ENCODE results near the gene MICB. TPM values are rescaled to one million over a fixed set of nuclear protein-coding genes. Genes with fewer than 3 reads are reported as not detected.
A peak's percentile ranks its signal among the peaks of the same experiment; 100 is the strongest.

MICB gene
- total and polyA plus RNA-seq, 7 donors: 0.71 to 7.7 (median 1.5) TPM

DNA sequence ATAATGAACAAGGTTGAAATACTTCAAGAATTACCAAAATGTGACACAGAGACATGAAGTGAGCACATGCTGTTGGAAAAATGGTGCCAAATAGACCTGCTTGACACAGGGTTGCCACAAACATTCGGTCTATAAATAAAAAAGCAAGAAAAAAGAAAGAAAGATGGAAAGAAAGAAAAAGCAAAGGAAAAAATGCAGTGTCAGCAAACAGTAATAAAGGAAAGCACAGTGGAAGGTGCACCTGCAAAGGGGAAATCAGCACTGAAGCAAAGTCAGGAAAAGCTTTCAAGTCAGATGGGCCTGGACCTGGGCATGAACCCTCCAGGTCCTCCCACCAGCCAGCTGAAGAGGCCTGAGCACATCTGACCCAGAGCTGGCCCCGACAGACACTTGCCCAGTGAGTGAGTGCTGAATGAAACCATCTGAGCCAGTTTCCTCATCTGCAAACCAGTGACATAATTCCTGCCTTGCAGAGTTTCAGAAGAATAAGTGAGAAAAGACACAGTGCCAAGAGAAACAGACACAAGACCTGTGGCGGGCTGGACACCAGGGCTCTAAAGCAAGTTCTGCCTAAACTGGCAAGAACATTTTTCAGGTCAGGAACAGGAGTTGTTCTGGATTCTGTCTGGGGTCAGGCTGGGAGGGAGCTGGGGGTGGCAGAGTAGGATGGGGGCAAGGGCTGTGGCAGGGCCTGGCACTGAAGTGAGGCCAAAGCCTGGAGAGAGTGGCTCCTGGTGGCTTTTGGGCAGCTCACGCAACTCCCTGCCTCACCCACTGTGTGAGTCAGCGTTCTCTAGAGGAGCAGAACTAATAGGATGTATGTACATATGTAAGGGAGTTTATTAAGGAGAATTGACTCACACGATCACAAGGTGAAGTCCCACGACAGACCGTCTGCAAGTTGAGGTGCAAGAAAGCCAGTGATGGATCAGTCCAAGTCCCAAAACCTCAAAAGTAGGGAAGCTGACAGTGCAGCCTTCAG lies 23.9 kb upstream of the MICB start:
- Histone ChIP-seq H3K4me3 (no peak overlapping the region), H3K9me3 (no peaks in the 10 kb centered on the region), H3K27me3 (peaks cover 0 to 2% (median 0%) of the 10 kb centered on the region in 3 donors), H3K36me3 (no peaks in the 10 kb centered on the region), H3K27ac (no peak overlapping the region), H3K4me1 (no peaks in the 10 kb centered on the region)
- intact Hi-C loops (cut with DNase I): no loop called here
- TF ChIP-seq, protein P1, sequence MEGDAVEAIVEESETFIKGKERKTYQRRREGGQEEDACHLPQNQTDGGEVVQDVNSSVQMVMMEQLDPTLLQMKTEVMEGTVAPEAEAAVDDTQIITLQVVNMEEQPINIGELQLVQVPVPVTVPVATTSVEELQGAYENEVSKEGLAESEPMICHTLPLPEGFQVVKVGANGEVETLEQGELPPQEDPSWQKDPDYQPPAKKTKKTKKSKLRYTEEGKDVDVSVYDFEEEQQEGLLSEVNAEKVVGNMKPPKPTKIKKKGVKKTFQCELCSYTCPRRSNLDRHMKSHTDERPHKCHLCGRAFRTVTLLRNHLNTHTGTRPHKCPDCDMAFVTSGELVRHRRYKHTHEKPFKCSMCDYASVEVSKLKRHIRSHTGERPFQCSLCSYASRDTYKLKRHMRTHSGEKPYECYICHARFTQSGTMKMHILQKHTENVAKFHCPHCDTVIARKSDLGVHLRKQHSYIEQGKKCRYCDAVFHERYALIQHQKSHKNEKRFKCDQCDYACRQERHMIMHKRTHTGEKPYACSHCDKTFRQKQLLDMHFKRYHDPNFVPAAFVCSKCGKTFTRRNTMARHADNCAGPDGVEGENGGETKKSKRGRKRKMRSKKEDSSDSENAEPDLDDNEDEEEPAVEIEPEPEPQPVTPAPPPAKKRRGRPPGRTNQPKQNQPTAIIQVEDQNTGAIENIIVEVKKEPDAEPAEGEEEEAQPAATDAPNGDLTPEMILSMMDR (IDR thresholded peaks at IDR 0.05): no peak
- TF ChIP-seq EP300 (IDR thresholded peaks at IDR 0.05) (no peak), POLR2AphosphoS5 (IDR thresholded peaks at IDR 0.05) (no peak)
- DNase-seq: no peak
- WGBS, 2 donors: 88 to 89% methylated on average over 8 of the region's 8 CpGs

DNA sequence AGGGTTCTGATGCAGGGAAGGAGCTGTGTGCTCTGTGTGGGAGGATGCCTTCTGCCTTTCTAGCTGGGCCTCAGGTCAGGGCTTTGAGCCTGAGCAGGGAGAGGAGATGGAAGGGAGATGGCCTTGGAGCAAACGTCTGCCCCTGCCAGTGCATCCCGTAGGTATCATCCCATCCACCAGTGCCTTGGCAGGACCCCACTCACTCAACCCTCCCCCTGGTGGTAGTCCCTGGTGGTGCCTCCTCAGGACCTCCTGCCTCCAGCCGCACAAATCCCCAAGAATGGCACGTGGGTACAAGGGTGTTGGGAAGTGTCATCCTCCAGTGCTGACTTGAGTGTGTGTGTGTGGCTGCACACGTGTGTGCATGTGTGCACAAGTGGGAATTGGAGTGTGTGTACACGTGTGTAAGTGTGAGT lies 23.1 kb upstream of the MICB start:
- WGBS, 2 donors: 84 to 90% methylated on average over 6 of the region's 6 CpGs
- DNase-seq: peak; percentile 27
- no peak overlapping the region for H3K4me3 ChIP-seq
- H3K27ac ChIP-seq: no peak overlapping the region
- no peak for TF ChIP-seq POLR2AphosphoS5 (IDR thresholded peaks at IDR 0.05)
- TF ChIP-seq EP300 (IDR thresholded peaks at IDR 0.05): no peak
- no peak for TF ChIP-seq POLR2A (IDR thresholded peaks at IDR 0.05)
- TF ChIP-seq, protein P1 (IDR thresholded peaks at IDR 0.05): no peak
- intact Hi-C loops (cut with DNase I): no loop called here
- H3K4me1 ChIP-seq: no peaks in the 10 kb centered on the region
- no peaks in the 10 kb centered on the region for H3K36me3 ChIP-seq
- H3K9me3 ChIP-seq: no peaks in the 10 kb centered on the region
- H3K27me3 ChIP-seq: peaks cover 0 to 9% (median 0%) of the 10 kb centered on the region in 3 donors

DNA sequence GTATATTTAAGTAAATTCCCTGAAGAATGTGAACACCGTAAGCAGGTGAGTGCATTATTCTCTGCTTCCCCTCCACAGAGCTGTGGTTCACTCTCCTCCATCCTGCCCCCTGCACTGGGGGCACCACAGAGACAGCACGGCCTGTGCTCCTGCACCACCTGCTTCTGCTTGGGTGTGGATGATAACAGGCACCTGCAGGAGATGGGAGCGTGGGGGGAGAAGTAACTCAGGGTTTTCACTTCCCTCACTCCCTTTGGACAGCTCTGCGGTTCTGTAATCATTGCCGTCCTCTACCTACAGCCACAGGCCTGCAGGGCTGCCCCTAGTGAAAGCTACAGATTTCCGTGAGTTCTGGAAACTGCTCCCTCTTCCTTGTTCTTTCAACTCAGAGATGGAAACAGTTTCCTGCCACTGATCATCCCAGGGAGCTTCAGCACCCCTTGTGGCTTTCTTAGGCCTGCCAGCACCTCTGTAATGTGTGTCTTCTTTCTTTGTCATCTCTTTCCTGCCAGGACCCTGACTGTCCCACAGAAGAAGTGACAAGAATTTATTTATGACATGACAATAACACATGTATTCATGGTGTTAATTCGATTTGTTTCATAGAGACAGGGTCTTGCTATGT lies 21.3 kb upstream of the MICB start:
- 51 to 55% methylated on average over 7 of the region's 7 CpGs for WGBS, 2 donors
- Histone ChIP-seq H3K27me3 (peaks cover 0 to 9% (median 0%) of the 10 kb centered on the region in 3 donors), H3K4me3 (no peak overlapping the region), H3K36me3 (no peaks in the 10 kb centered on the region), H3K4me1 (no peaks in the 10 kb centered on the region), H3K9me3 (no peaks in the 10 kb centered on the region), H3K27ac (no peak overlapping the region)
- TF ChIP-seq POLR2A (IDR thresholded peaks at IDR 0.05) (no peak), EP300 (IDR thresholded peaks at IDR 0.05) (no peak), POLR2AphosphoS5 (IDR thresholded peaks at IDR 0.05) (no peak)
- TF ChIP-seq, protein P1 (IDR thresholded peaks at IDR 0.05): no peak
- no peak for DNase-seq
- intact Hi-C loops (cut with DNase I): no loop called here

DNA sequence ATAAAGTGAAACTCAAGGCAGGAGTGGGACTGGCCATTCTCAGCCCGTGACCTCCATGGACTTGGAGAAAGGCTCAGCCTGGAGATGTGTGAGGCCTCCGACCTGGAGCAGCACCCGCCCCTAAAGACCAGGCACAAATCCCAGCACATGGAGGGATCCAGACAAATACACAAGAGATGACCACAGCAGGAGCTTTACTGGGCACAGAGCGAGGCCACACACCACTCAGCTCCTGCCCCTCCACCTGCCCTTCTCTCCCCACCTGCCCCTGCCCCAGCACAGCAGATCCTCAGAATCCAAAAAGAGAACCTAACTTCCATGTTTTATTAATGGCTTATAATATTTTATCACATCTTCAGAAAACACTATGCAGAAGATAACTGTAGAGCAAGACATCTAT lies 20.4 kb upstream of the MICB start:
- TF ChIP-seq, protein P1 (IDR thresholded peaks at IDR 0.05): no peak
- TF ChIP-seq POLR2AphosphoS5 (IDR thresholded peaks at IDR 0.05) (no peak), POLR2A (IDR thresholded peaks at IDR 0.05) (no peak), EP300 (IDR thresholded peaks at IDR 0.05) (no peak)
- Histone ChIP-seq H3K36me3 (no peaks in the 10 kb centered on the region), H3K4me3 (no peak overlapping the region), H3K27ac (no peak overlapping the region), H3K27me3 (peaks cover 0 to 9% (median 0%) of the 10 kb centered on the region in 3 donors), H3K4me1 (no peaks in the 10 kb centered on the region), H3K9me3 (no peaks in the 10 kb centered on the region)
- DNase-seq: no peak
- intact Hi-C loops (cut with DNase I): no loop called here
- WGBS, 2 donors: 81 to 93% methylated on average over 4 of the region's 4 CpGs

All from sigmoid colon (tissue), 7 donors.